ENCODE results near the gene OSBPL6. TPM values are rescaled to one million over a fixed set of nuclear protein-coding genes. Genes with fewer than 3 reads are reported as not detected.

Gene OSBPL6
- total RNA-seq, 2 experiments from 2014 or later = 0.73 to 2.9 TPM

Other genes starting within 250 kb of the OSBPL6 start
- not detected for gene PDE11A, start 121.7 kb upstream of the OSBPL6 start, total RNA-seq
- gene RBM45, start 82.1 kb upstream of the OSBPL6 start, total RNA-seq = 10 to 100 TPM; 15.8 to 16.6 TPM